OCI-LY7 (cell line): ENCODE results near the gene SEC22C.

Experiments
- CTCF ChIP-seq: fragments of 200-600 bp; sonication (generic); conservative IDR thresholded peaks from 2 replicates; pipeline ENCODE4 v1.5.1; 2014; ENCODE audit warnings: mild to moderate bottlenecking, antibody characterized with exemption, low read length, moderate library complexity, mixed read lengths
- EZH2phosphoT487 ChIP-seq: fragments of 200-600 bp; sonication (generic); IDR thresholded peaks from 2 replicates; pipeline ENCODE4 v1.6.1; 2018; ENCODE audit warnings: low read depth, borderline replicate concordance, mild to moderate bottlenecking, mixed run types, antibody characterized with exemption, low read length, moderate library complexity, mixed read lengths

GRCh38 chr3:42530073-42530472, 51.7 kb downstream of the SEC22C start:
- TF ChIP-seq EZH2phosphoT487 (no peak), CTCF (no peak)
